ENCODE measurements around the gene LAMTOR2.

LAMTOR2 gene

GRCh38 chr1:156108057-156108456 is 53.5 kb downstream of the LAMTOR2 start:
- H3K36me3 ChIP-seq (ENCODE audit: control insufficient read depth, insufficient read depth, low read length) = no peaks in the 10 kb centered on the region
- TF ChIP-seq CTCF (IDR thresholded peaks at IDR 0.05) = no peak
- peaks cover 25% of the 10 kb centered on the region for H3K4me1 ChIP-seq
- no peak overlapping the region for H3K27ac ChIP-seq
- H3K79me2 ChIP-seq = no peaks in the 10 kb centered on the region
- H3K9ac ChIP-seq = no peak overlapping the region
- H3K9me3 ChIP-seq (ENCODE audit: control insufficient read depth, low read length) = no peaks in the 10 kb centered on the region
- H3K4me2 ChIP-seq (ENCODE audit: low read length) = no peak overlapping the region
- H3K27me3 ChIP-seq (ENCODE audit: control insufficient read depth, insufficient read depth, low read length) = no peaks in the 10 kb centered on the region
- no peak overlapping the region for H2AFZ ChIP-seq
- H3K4me3 ChIP-seq (ENCODE audit: low read depth, low read length) = no peak overlapping the region
